A549 (cell line): Measurements from ENCODE around the gene MPHOSPH8.

Experiments used
- CEBPB ChIP-seq, 2 experiments: fragments of >200 bp in 1 of 2; sonication (Bioruptor Twin) in 1 of 2; formaldehyde crosslinking in 1 of 2; IDR thresholded peaks; 2 replicates each; pipeline ENCODE4 v1.6.1; 2012 to 2016
- ELK1 ChIP-seq: fragments of 150-350 bp; IDR thresholded peaks from 2 replicates; pipeline ENCODE4 v1.6.1; 2014; ENCODE audit warnings: low read depth, mild to moderate bottlenecking, low read length
- EP300 ChIP-seq, 2 experiments: fragments of >200 bp; sonication (Bioruptor Twin); formaldehyde crosslinking; IDR thresholded peaks; 2 replicates in 1 of 2; 3 replicates in 1 of 2; pipeline ENCODE4 v1.6.1; 2016 to 2017
- HDAC2 ChIP-seq: fragments of 200-600 bp; sonication (generic); IDR thresholded peaks from 2 replicates; pipeline ENCODE4 v1.6.1; 2016
- JUNB ChIP-seq: fragments of >200 bp; sonication (Bioruptor Twin); formaldehyde crosslinking; IDR thresholded peaks from 2 replicates; pipeline ENCODE4 v1.6.1; 2016
- MAX ChIP-seq: IDR thresholded peaks from 2 replicates; pipeline ENCODE4 v1.6.1; 2012
- MAZ ChIP-seq: fragments of 150-350 bp; IDR thresholded peaks from 2 replicates; pipeline ENCODE4 v1.6.1; 2014; ENCODE audit warnings: antibody characterized with exemption, low read depth, low read length, borderline replicate concordance
- POLR2A ChIP-seq: IDR thresholded peaks from 2 replicates; pipeline ENCODE4 v1.6.1; 2012; ENCODE audit warnings: mild to moderate bottlenecking, low read length
- POLR2AphosphoS2 ChIP-seq: conservative IDR thresholded peaks from 2 replicates; pipeline ENCODE4 v1.6.1; 2012; ENCODE audit warnings: low read length, improper control_type of control experiment, inconsistent platforms
- REST ChIP-seq: fragments of 200-600 bp; sonication (generic); IDR thresholded peaks from 2 replicates; pipeline ENCODE4 v1.6.1; 2016; ENCODE audit warnings: antibody characterized with exemption, mild to moderate bottlenecking, moderate library complexity
- TF ChIP-seq, protein P1 (sequence below): fragments of >200 bp; sonication (Bioruptor Twin); formaldehyde crosslinking; IDR thresholded peaks from 3 replicates; pipeline ENCODE4 v1.5.1; 2016
- TF ChIP-seq, protein P2 (sequence below): IDR thresholded peaks from 2 replicates; pipeline ENCODE4 v1.6.1; 2012
- TF ChIP-seq, protein P3 (sequence below): fragments of 450-650 bp; IDR thresholded peaks from 2 replicates; pipeline ENCODE4 v1.6.1; 2014; ENCODE audit warnings: antibody characterized with exemption

DNA sequence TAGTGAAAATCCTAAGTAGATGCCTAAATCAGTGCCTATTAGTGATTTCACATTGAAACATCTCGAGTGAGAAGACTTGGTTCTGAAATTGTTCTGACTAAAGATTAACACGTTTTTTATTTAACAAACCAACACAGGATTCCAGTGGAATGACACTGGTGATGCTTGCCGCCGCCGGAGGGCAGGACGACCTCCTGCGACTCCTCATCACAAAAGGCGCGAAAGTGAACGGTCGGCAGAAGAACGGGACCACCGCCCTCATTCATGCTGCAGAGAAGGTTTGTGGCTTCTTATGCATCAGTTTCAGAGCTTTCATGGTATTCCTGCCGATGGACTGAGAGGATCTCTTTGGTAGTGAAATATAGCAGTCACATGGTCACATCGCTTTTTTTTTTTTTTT is 28.1 kb downstream of the MPHOSPH8 start:
- TF ChIP-seq REST (no peak), JUNB (no peak), HDAC2 (no peak), EP300 (IDR thresholded peaks at IDR 0.05) (no peak), POLR2A (no peak), CEBPB (IDR thresholded peaks at IDR 0.05) (no peak), ELK1 (no peak), POLR2AphosphoS2 (no peak), MAX (no peak), MAZ (no peak)
- TF ChIP-seq, protein P1, sequence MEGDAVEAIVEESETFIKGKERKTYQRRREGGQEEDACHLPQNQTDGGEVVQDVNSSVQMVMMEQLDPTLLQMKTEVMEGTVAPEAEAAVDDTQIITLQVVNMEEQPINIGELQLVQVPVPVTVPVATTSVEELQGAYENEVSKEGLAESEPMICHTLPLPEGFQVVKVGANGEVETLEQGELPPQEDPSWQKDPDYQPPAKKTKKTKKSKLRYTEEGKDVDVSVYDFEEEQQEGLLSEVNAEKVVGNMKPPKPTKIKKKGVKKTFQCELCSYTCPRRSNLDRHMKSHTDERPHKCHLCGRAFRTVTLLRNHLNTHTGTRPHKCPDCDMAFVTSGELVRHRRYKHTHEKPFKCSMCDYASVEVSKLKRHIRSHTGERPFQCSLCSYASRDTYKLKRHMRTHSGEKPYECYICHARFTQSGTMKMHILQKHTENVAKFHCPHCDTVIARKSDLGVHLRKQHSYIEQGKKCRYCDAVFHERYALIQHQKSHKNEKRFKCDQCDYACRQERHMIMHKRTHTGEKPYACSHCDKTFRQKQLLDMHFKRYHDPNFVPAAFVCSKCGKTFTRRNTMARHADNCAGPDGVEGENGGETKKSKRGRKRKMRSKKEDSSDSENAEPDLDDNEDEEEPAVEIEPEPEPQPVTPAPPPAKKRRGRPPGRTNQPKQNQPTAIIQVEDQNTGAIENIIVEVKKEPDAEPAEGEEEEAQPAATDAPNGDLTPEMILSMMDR = no peak
- TF ChIP-seq, protein P2, sequence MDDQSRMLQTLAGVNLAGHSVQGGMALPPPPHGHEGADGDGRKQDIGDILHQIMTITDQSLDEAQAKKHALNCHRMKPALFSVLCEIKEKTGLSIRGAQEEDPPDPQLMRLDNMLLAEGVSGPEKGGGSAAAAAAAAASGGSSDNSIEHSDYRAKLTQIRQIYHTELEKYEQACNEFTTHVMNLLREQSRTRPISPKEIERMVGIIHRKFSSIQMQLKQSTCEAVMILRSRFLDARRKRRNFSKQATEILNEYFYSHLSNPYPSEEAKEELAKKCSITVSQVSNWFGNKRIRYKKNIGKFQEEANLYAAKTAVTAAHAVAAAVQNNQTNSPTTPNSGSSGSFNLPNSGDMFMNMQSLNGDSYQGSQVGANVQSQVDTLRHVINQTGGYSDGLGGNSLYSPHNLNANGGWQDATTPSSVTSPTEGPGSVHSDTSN = no peak
- TF ChIP-seq, protein P3, sequence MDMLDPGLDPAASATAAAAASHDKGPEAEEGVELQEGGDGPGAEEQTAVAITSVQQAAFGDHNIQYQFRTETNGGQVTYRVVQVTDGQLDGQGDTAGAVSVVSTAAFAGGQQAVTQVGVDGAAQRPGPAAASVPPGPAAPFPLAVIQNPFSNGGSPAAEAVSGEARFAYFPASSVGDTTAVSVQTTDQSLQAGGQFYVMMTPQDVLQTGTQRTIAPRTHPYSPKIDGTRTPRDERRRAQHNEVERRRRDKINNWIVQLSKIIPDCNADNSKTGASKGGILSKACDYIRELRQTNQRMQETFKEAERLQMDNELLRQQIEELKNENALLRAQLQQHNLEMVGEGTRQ = no peak
